OCI-M2 (cell line): ENCODE data around the gene SLC25A41.
A peak's percentile ranks its signal among the peaks of the same experiment; 100 is the strongest.

Experiments
- DNase-seq: peaks from one replicate; lab custom pipeline; 2025; ENCODE audit not compliant: unreplicated experiment; lab: John Stamatoyannopoulos, UW

Gene SLC25A41

GRCh38 chr19:6460099-6460884 lies 26.7 kb upstream of the SLC25A41 start:
- DNase-seq, result peak; percentile 33

GRCh38 chr19:6459262-6460098 lies 25.9 kb upstream of the SLC25A41 start, which contains the start of gene SLC25A23:
Gene SLC25A23 (minus strand): TSS chr19:6459792. CDS start chr19:6459628, 164 bp downstream.
- DNase-seq, result no peak

- no peak for DNase-seq
Measured at GRCh38 chr19:6458695-6459261, 25.2 kb upstream of the SLC25A41 start.

- DNase-seq, result no peak
Measured at GRCh38 chr19:6457958-6458694, 24.6 kb upstream of the SLC25A41 start.

- DNase-seq, result no peak
Measured at GRCh38 chr19:6455924-6456323, 22.4 kb upstream of the SLC25A41 start.

- DNase-seq, result no peak
Measured at GRCh38 chr19:6453951-6454565, 20.5 kb upstream of the SLC25A41 start.

- no peak for DNase-seq
Measured at GRCh38 chr19:6452899-6453298, 19.3 kb upstream of the SLC25A41 start.

- no peak for DNase-seq
Measured at GRCh38 chr19:6452223-6452614, 18.7 kb upstream of the SLC25A41 start.

GRCh38 chr19:6451583-6452222 lies 18.1 kb upstream of the SLC25A41 start:
- no peak for DNase-seq

GRCh38 chr19:6450166-6450565 lies 16.6 kb upstream of the SLC25A41 start:
- no peak for DNase-seq

- no peak for DNase-seq
Measured at GRCh38 chr19:6448045-6448444, 14.5 kb upstream of the SLC25A41 start.

GRCh38 chr19:6446452-6446851 lies 12.9 kb upstream of the SLC25A41 start:
- DNase-seq, result no peak

GRCh38 chr19:6443986-6444385 lies 10.4 kb upstream of the SLC25A41 start:
- no peak for DNase-seq

- no peak for DNase-seq
Measured at GRCh38 chr19:6442087-6442688, 8.6 kb upstream of the SLC25A41 start.

GRCh38 chr19:6440905-6441304 lies 7.3 kb upstream of the SLC25A41 start:
- DNase-seq, result no peak

GRCh38 chr19:6439743-6440142 lies 6.2 kb upstream of the SLC25A41 start:
- DNase-seq, result no peak

- no peak for DNase-seq
Measured at GRCh38 chr19:6433165-6433564, 398 bp downstream of the SLC25A41 start.

- no peak for DNase-seq
Measured at GRCh38 chr19:6431891-6432290, 1.7 kb downstream of the SLC25A41 start.

GRCh38 chr19:6429419-6430221 lies 3.9 kb downstream of the SLC25A41 start:
- no peak for DNase-seq
